ENCODE data around the gene LPCAT3. TPM values are rescaled to one million over a fixed set of nuclear protein-coding genes. Genes with fewer than 3 reads are reported as not detected.
A peak's percentile ranks its signal among the peaks of the same experiment; 100 is the strongest.

The LPCAT3 gene
- total RNA-seq, 1 donor from 2014 or later: 14.9 TPM

GRCh38 chr12:6960593-6961277, 57.5 kb downstream of the LPCAT3 start:
- H3K4me3 ChIP-seq (ENCODE audit: low read depth, low read length): no peak overlapping the region
- DNase-seq (ENCODE audit: low read depth): no peak
- TF ChIP-seq, protein P1, sequence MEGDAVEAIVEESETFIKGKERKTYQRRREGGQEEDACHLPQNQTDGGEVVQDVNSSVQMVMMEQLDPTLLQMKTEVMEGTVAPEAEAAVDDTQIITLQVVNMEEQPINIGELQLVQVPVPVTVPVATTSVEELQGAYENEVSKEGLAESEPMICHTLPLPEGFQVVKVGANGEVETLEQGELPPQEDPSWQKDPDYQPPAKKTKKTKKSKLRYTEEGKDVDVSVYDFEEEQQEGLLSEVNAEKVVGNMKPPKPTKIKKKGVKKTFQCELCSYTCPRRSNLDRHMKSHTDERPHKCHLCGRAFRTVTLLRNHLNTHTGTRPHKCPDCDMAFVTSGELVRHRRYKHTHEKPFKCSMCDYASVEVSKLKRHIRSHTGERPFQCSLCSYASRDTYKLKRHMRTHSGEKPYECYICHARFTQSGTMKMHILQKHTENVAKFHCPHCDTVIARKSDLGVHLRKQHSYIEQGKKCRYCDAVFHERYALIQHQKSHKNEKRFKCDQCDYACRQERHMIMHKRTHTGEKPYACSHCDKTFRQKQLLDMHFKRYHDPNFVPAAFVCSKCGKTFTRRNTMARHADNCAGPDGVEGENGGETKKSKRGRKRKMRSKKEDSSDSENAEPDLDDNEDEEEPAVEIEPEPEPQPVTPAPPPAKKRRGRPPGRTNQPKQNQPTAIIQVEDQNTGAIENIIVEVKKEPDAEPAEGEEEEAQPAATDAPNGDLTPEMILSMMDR (conservative IDR thresholded peaks at IDR 0.05; ENCODE audit: low read depth, low read length): peak; percentile 19

- TF ChIP-seq, protein P1 (conservative IDR thresholded peaks at IDR 0.05; ENCODE audit: low read depth, low read length): no peak
- H3K4me3 ChIP-seq (ENCODE audit: low read depth, low read length): no peak overlapping the region
- DNase-seq (ENCODE audit: low read depth): no peak
Observed at GRCh38 chr12:6959805-6960592, 58.3 kb downstream of the LPCAT3 start.

GRCh38 chr12:6959058-6959804, 59.0 kb downstream of the LPCAT3 start:
- no peak overlapping the region for H3K4me3 ChIP-seq (ENCODE audit: low read depth, low read length)
- TF ChIP-seq, protein P1 (conservative IDR thresholded peaks at IDR 0.05; ENCODE audit: low read depth, low read length): no peak

GRCh38 chr12:6958609-6959057, 59.6 kb downstream of the LPCAT3 start:
- H3K4me3 ChIP-seq (ENCODE audit: low read depth, low read length): no peak overlapping the region
- TF ChIP-seq, protein P1 (conservative IDR thresholded peaks at IDR 0.05; ENCODE audit: low read depth, low read length): no peak
- no peak for DNase-seq (ENCODE audit: low read depth)

More at GRCh38 chr12:6959058-6959804, 59.0 kb downstream of the LPCAT3 start:
- DNase-seq (ENCODE audit: low read depth): no peak

DNA sequence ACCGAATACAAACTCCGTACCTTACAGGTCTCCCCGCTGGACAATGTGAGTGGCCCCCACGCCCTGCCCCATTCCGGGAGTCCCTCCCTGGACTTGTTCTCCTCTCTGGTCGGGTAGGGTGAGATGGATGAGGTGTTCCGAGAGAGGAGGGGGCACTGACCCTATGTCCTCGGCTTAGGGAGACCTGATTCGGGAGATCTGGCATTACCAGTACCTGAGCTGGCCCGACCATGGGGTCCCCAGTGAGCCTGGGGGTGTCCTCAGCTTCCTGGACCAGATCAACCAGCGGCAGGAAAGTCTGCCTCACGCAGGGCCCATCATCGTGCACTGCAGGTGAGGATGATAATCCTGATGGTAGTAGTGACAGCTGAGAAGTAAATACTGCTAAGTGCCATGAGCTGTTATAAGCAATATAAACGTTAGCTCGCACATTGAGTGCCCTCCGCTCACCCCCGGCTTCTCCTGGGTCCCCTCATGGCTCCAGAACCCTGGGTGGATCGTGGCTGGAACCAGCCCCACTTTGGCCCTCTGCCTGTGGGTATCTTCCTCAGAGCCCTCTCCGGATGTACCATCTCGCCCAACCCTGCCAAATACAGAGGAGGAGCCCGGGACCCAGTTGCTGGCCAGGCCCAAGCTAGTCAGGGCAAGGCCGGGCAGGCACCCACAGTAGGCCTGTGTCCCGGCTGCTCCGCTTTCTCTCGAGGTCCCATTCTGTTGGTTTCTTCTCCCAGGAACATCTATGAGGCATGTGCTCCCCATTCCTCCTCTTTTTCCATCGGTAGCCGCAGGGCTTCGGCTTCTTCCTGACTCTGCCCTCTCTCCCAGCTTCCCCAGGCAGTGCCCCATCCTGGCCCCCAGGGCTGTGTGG, 60.3 kb downstream of the LPCAT3 start:
- no peak for DNase-seq (ENCODE audit: low read depth)
- TF ChIP-seq, protein P1 (conservative IDR thresholded peaks at IDR 0.05; ENCODE audit: low read depth, low read length): no peak

DNA sequence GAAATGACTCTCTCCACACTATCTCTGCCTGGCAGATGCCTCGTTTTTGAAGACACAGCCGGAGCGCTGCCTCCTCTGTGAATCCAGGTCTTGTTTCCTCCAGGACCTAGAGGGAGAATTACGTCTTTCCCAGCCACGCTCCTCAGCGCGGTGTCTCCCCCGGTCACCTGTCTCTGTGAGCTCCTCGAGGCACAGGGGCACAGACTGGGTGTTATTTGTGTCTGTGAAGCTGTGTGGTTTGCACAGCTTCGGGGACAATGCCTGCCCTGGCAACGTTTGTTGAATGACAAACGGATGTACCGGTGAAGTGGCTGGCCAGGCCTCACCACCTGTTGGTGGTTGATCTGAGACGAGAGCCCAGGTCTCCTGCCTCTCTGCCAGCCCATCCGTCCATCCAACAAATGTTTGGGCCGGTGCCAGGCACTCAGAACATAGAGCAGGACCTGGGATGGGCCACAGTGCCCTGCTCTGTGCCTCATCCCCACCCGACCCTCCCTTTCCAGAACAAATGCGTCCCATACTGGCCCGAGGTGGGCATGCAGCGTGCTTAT, 61.0 kb downstream of the LPCAT3 start:
- no peak overlapping the region for H3K4me3 ChIP-seq (ENCODE audit: low read depth, low read length)
- TF ChIP-seq, protein P1 (conservative IDR thresholded peaks at IDR 0.05; ENCODE audit: low read depth, low read length): no peak
- DNase-seq (ENCODE audit: low read depth): no peak

More for the DNA sequence above, 60.3 kb downstream of the LPCAT3 start:
- no peak overlapping the region for H3K4me3 ChIP-seq (ENCODE audit: low read depth, low read length)

All from epithelial cell of proximal tubule (primary cell).